ENCODE data around the gene GLOD5. TPM values are rescaled to one million over a fixed set of nuclear protein-coding genes. Genes with fewer than 3 reads are reported as not detected.

Gene GLOD5
- total and polyA plus RNA-seq, 4 donors: not detected

DNA sequence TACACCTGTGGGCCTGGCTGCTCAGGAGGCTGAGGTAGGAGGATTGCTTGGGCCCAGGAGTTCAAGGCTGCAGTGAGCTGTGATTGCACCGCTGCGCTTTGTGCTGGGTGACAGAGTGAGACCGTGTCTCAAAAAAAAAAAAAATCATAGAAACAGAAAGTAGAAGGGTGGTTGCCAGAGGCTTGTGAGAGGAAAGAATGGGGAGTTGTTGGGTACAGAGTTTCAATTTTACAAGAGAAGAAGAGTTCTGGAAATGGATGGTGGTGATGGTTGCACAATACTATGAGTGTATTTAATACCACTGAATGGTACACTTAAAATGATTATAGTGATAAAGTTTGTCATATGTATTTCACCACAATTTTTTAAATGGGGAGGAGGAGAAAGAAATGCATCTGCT is 10.2 kb upstream of the GLOD5 start:
- WGBS (ENCODE audit: insufficient coverage): 63% methylated on average over 3 of the region's 3 CpGs
- no peaks in the 10 kb centered on the region for H3K9me3 ChIP-seq (ENCODE audit: control insufficient read depth, insufficient read depth, low read length)
- no peaks in the 10 kb centered on the region for H3K36me3 ChIP-seq (ENCODE audit: control insufficient read depth, insufficient read depth, low read length)
- DNase-seq (ENCODE audit: low read depth in 4 of 6, low spot score in 6 of 6): no peak
- H3K27me3 ChIP-seq (ENCODE audit: control insufficient read depth, insufficient read depth, low read length): no peaks in the 10 kb centered on the region
- H3K4me3 ChIP-seq (ENCODE audit: low read depth, low read length): no peak overlapping the region
- no peaks in the 10 kb centered on the region for H3K4me1 ChIP-seq (ENCODE audit: control insufficient read depth, insufficient read depth, low read length)
- no peak overlapping the region for H3K27ac ChIP-seq (ENCODE audit: low read depth, low read length)

DNA sequence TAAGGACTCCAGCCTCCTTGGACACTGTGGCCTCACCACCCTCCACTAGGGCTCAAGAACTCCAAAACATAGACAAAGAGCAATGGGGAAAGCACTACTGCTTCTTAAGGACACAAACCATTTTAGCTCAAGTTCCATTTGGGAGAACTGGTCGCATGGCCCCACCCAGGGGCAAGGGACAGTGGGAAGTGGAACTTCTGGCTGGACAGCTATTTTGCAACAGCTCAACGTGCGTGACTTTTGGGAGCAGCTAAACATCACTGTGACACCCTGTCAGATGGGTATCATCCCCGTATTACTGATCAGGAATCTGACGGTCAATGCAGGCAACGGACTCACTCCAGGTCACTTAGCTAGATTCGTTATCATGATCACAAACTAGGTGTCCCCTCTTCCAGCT is 9.0 kb upstream of the GLOD5 start:
- WGBS (ENCODE audit: insufficient coverage): 83% methylated on average over 7 of the region's 7 CpGs
- Histone ChIP-seq H3K27ac (ENCODE audit: low read depth, low read length) (no peak overlapping the region), H3K4me3 (ENCODE audit: low read depth, low read length) (no peak overlapping the region), H3K27me3 (ENCODE audit: control insufficient read depth, insufficient read depth, low read length) (no peaks in the 10 kb centered on the region), H3K36me3 (ENCODE audit: control insufficient read depth, insufficient read depth, low read length) (no peaks in the 10 kb centered on the region), H3K9me3 (ENCODE audit: control insufficient read depth, insufficient read depth, low read length) (no peaks in the 10 kb centered on the region), H3K4me1 (ENCODE audit: control insufficient read depth, insufficient read depth, low read length) (no peaks in the 10 kb centered on the region)
- no peak for DNase-seq (ENCODE audit: low read depth in 4 of 6, low spot score in 6 of 6)

DNA sequence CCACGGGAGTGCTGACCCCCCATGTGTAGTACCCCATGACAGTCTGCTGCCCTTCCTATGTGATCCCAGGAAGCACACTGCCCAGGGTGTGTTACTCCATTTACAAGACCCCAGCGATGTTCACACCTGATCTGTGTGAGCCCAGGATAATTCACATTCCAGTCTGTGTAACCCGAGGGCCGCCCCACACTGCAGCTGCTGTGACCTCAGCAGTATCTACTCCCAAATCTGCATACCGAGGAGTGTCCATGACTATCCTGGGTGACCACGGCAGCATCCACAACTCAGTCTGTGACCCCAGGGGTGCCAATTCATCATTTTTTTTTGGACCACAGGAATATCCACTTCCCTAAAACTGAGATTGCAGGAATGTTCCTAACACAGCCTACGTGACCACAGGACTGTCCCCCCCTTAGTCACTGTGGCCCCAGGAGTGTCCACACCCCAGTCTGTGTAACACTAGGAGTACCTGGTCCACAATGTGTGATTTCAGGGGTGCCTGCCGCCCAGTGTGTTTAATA is 7.8 kb upstream of the GLOD5 start:
- no peak for DNase-seq (ENCODE audit: low read depth in 4 of 6, low spot score in 6 of 6)
- no peaks in the 10 kb centered on the region for H3K36me3 ChIP-seq (ENCODE audit: control insufficient read depth, insufficient read depth, low read length)
- no peaks in the 10 kb centered on the region for H3K4me1 ChIP-seq (ENCODE audit: control insufficient read depth, insufficient read depth, low read length)
- no peaks in the 10 kb centered on the region for H3K9me3 ChIP-seq (ENCODE audit: control insufficient read depth, insufficient read depth, low read length)
- H3K27ac ChIP-seq (ENCODE audit: low read depth, low read length): no peak overlapping the region
- no peak overlapping the region for H3K4me3 ChIP-seq (ENCODE audit: low read depth, low read length)
- no peaks in the 10 kb centered on the region for H3K27me3 ChIP-seq (ENCODE audit: control insufficient read depth, insufficient read depth, low read length)
- WGBS (ENCODE audit: insufficient coverage): 60% methylated on average over 7 of the region's 8 CpGs

DNA sequence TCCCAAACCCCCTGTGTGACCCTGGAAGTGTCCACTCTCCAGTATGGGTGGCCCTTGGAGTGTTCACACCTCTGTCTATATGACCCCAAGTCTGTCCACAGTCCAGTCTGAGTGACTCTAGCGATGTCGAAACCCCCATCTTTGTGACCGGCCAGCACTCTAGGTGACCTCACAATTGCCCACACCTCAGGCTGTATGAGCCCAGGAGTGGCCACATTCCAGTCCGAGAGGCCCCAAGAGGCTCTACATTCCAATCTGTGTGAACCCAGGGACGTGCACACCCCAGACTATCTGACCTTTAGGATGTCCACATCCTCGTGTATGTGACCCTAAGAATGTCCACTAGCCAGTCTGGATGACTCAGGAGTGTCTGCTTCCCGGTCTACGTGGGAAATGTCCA is 7.3 kb upstream of the GLOD5 start:
- no peak for DNase-seq (ENCODE audit: low read depth in 4 of 6, low spot score in 6 of 6)
- WGBS (ENCODE audit: insufficient coverage): 65% methylated on average over 8 of the region's 8 CpGs
- Histone ChIP-seq H3K27me3 (ENCODE audit: control insufficient read depth, insufficient read depth, low read length) (no peaks in the 10 kb centered on the region), H3K27ac (ENCODE audit: low read depth, low read length) (no peak overlapping the region), H3K4me3 (ENCODE audit: low read depth, low read length) (no peak overlapping the region), H3K9me3 (ENCODE audit: control insufficient read depth, insufficient read depth, low read length) (no peaks in the 10 kb centered on the region), H3K36me3 (ENCODE audit: control insufficient read depth, insufficient read depth, low read length) (no peaks in the 10 kb centered on the region), H3K4me1 (ENCODE audit: control insufficient read depth, insufficient read depth, low read length) (no peaks in the 10 kb centered on the region)

DNA sequence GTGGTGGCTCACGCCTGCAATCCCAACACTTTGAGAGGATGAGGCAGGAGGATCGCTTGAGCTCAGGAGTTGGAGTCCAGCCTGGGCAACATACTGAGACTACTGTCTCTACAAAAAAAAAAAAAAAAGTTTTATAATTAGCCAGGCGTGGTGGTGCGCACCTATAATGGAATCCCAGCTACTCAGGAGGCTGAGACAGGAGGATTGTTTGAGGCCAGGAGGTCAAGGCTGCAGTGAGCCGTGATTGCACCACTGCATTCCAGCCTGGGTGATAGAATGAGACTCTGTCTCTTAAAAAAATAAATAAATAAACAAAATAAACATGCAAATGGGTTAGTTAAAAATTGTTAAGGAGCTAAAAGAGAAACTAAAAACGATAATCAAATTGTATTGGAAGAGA is 7.7 kb downstream of the GLOD5 start:
- H3K27me3 ChIP-seq (ENCODE audit: control insufficient read depth, insufficient read depth, low read length): no peaks in the 10 kb centered on the region

DNA sequence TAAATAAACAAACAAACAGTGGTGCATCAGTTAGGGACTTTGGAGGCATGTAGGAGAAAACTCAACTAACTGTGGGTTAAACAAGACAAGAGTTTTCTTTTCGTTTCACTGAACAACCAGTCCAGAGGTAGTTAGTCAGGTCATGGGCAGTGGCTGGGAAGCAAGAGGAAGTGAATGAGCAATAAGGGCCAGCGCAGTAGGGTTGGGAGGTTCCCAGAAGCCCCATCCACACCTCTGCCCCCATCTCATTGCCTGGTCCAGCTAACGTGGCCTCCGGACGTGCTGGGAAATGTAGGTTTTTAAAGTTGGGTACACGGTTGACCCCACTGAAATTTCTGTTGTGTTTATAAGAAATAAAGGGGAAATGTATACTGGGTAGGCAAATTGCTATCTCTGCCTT is 8.7 kb downstream of the GLOD5 start:
- Histone ChIP-seq H3K9me3 (ENCODE audit: control insufficient read depth, insufficient read depth, low read length) (no peaks in the 10 kb centered on the region), H3K27ac (ENCODE audit: low read depth, low read length) (no peak overlapping the region), H3K36me3 (ENCODE audit: control insufficient read depth, insufficient read depth, low read length) (no peaks in the 10 kb centered on the region), H3K4me3 (ENCODE audit: low read depth, low read length) (no peak overlapping the region), H3K4me1 (ENCODE audit: control insufficient read depth, insufficient read depth, low read length) (no peaks in the 10 kb centered on the region), H3K27me3 (ENCODE audit: control insufficient read depth, insufficient read depth, low read length) (no peaks in the 10 kb centered on the region)
- no peak for DNase-seq (ENCODE audit: low read depth in 4 of 6, low spot score in 6 of 6)
- 88% methylated on average over 1 of the region's 6 CpGs for WGBS (ENCODE audit: insufficient coverage)

More for the DNA sequence above, 7.7 kb downstream of the GLOD5 start:
- no peak for DNase-seq (ENCODE audit: low read depth in 4 of 6, low spot score in 6 of 6)
- 84% methylated on average over 2 of the region's 6 CpGs for WGBS (ENCODE audit: insufficient coverage)
- Histone ChIP-seq H3K4me1 (ENCODE audit: control insufficient read depth, insufficient read depth, low read length) (no peaks in the 10 kb centered on the region), H3K27ac (ENCODE audit: low read depth, low read length) (no peak overlapping the region), H3K36me3 (ENCODE audit: control insufficient read depth, insufficient read depth, low read length) (no peaks in the 10 kb centered on the region), H3K4me3 (ENCODE audit: low read depth, low read length) (no peak overlapping the region), H3K9me3 (ENCODE audit: control insufficient read depth, insufficient read depth, low read length) (no peaks in the 10 kb centered on the region)

DNA sequence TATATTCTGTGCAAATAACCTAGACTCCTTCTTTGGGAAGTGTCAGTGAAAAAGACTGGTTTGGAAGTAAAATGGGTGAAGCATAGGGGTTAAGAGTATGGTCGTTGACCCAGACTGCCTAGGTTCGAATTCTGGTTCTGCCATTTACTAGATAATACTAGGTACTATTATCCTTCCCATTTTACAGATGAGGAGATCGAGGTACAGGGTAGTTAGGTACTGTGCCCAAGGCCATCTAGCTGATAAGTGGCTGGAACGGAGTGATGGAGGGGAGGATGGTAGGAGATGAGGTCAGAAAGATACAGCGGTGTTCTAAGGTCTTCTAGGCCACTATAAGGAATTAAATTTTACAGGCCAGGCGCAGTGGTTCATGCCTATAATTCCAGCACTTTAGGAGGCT is 11.1 kb downstream of the GLOD5 start:
- no peak for DNase-seq (ENCODE audit: low read depth in 4 of 6, low spot score in 6 of 6)

DNA sequence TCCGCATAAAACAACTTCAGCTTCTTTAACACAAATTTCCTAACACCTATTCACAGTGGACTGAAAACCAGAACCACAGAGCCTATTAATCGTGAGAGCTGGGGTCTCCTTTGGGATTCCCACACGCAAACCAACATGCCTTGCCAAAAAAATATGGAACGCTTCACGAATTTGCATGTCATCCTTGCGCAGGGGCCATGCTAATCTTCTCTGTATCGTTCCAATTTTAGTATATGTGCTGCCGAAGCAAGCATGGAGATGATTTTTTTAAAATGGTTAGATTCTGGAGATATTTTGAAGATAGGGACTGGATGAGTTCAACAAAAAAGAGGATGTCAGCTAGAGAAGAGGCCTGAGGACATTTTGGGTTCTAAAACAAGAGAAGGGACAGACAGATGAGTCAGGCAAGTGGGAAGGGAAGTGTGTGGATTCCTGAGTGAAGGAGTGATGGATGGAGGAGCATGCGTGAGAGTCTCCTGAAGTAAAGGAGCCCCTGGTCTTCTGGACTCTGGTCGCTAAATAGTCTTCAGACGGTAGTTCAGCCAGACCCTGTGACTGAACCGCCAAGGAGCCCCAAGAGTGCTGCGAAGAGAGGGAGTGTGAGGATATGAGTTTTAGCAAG is 15.4 kb downstream of the GLOD5 start:
- H3K27ac ChIP-seq (ENCODE audit: low read depth, low read length): no peak overlapping the region
- H3K4me3 ChIP-seq (ENCODE audit: low read depth, low read length): no peak overlapping the region
- H3K4me1 ChIP-seq (ENCODE audit: control insufficient read depth, insufficient read depth, low read length): no peaks in the 10 kb centered on the region
- 68% methylated on average over 13 of the region's 13 CpGs for WGBS (ENCODE audit: insufficient coverage)
- H3K27me3 ChIP-seq (ENCODE audit: control insufficient read depth, insufficient read depth, low read length): no peaks in the 10 kb centered on the region
- DNase-seq (ENCODE audit: low read depth in 4 of 6, low spot score in 6 of 6): no peak
- H3K36me3 ChIP-seq (ENCODE audit: control insufficient read depth, insufficient read depth, low read length): no peaks in the 10 kb centered on the region
- H3K9me3 ChIP-seq (ENCODE audit: control insufficient read depth, insufficient read depth, low read length): no peaks in the 10 kb centered on the region

More for the DNA sequence above, 11.1 kb downstream of the GLOD5 start:
- no peak overlapping the region for H3K4me3 ChIP-seq (ENCODE audit: low read depth, low read length)
- WGBS (ENCODE audit: insufficient coverage): 80% methylated on average over 3 of the region's 6 CpGs
- no peaks in the 10 kb centered on the region for H3K4me1 ChIP-seq (ENCODE audit: control insufficient read depth, insufficient read depth, low read length)
- H3K27me3 ChIP-seq (ENCODE audit: control insufficient read depth, insufficient read depth, low read length): no peaks in the 10 kb centered on the region
- no peaks in the 10 kb centered on the region for H3K9me3 ChIP-seq (ENCODE audit: control insufficient read depth, insufficient read depth, low read length)
- no peaks in the 10 kb centered on the region for H3K36me3 ChIP-seq (ENCODE audit: control insufficient read depth, insufficient read depth, low read length)
- H3K27ac ChIP-seq (ENCODE audit: low read depth, low read length): no peak overlapping the region

DNA sequence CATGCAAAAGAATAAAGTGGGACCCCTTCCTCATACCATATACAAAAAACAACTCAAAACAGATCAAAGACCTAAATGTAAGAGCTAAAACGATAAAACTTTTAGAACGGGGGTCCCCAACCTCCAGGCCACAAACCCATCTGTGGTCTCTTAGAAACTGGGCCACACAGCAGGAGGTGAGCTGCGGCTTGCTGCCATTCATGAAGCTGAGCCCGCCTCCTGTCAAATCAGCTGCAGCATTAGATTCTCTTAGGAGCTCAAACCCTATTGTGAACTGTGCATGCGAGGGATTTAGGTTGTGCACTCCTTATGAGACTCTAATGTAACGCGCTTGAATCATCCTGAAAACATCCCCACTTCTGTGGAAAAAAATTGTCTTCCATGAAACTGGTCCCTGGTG is 17.9 kb downstream of the GLOD5 start:
- WGBS (ENCODE audit: insufficient coverage): 74% methylated on average over 6 of the region's 7 CpGs
- H3K9me3 ChIP-seq (ENCODE audit: control insufficient read depth, insufficient read depth, low read length): no peaks in the 10 kb centered on the region
- H3K4me3 ChIP-seq (ENCODE audit: low read depth, low read length): no peak overlapping the region
- no peaks in the 10 kb centered on the region for H3K27me3 ChIP-seq (ENCODE audit: control insufficient read depth, insufficient read depth, low read length)
- no peak overlapping the region for H3K27ac ChIP-seq (ENCODE audit: low read depth, low read length)
- DNase-seq (ENCODE audit: low read depth in 4 of 6, low spot score in 6 of 6): no peak
- no peaks in the 10 kb centered on the region for H3K4me1 ChIP-seq (ENCODE audit: control insufficient read depth, insufficient read depth, low read length)
- no peaks in the 10 kb centered on the region for H3K36me3 ChIP-seq (ENCODE audit: control insufficient read depth, insufficient read depth, low read length)

DNA sequence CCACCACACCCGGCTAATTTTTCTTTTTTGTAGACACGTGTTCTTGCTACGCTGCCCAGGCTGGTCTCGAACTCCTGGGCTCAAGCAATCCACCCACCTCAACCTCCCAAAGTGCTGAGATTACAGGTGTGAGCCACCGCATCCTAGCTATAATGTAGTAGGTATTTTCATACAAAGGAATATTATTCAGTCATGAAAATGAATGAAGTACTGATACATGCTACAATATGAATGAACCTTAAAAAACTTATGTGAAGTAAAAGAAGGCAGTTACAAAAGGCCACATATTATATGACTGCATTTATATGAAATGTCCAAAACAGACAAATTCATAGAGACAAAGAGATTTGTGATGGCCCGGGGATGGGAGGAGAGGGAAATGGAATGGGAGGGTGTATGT is 20.2 kb downstream of the GLOD5 start:
- H3K9me3 ChIP-seq (ENCODE audit: control insufficient read depth, insufficient read depth, low read length): no peaks in the 10 kb centered on the region
- H3K4me1 ChIP-seq (ENCODE audit: control insufficient read depth, insufficient read depth, low read length): no peaks in the 10 kb centered on the region
- no peaks in the 10 kb centered on the region for H3K27me3 ChIP-seq (ENCODE audit: control insufficient read depth, insufficient read depth, low read length)
- H3K36me3 ChIP-seq (ENCODE audit: control insufficient read depth, insufficient read depth, low read length): no peaks in the 10 kb centered on the region
- H3K27ac ChIP-seq (ENCODE audit: low read depth, low read length): no peak overlapping the region
- H3K4me3 ChIP-seq (ENCODE audit: low read depth, low read length): no peak overlapping the region
- WGBS (ENCODE audit: insufficient coverage): no CpG with 5 or more reads among the region's 6 CpGs
- no peak for DNase-seq (ENCODE audit: low read depth in 4 of 6, low spot score in 6 of 6)
